ENCODE results near the gene CCDC183. TPM values are rescaled to one million over a fixed set of nuclear protein-coding genes. Genes with fewer than 3 reads are reported as not detected.

Gene CCDC183
- total and polyA plus RNA-seq, 2 of the 4 experiments (the other 2 are of a cell fraction), result under 0.01 to 0.29 TPM

- dilution Hi-C loops (cut with HindIII; ENCODE audit: low sequenced_read_pairs, unreplicated experiment) (no loop called here), intact Hi-C loops (cut with micrococcal nuclease) (no loop called here)
- CTCF ChIA-PET, result no interaction called here
Observed at GRCh38 chr9:136856079-136856476, 59.9 kb downstream of the CCDC183 start.

More at GRCh38 chr9:136856079-136856476, 59.9 kb downstream of the CCDC183 start:
- Histone ChIP-seq H3K56ac (ENCODE audit: extremely low read depth, insufficient read depth, low read length) (no peak overlapping the region), H3K27ac (ENCODE audit: insufficient read depth, low read length) (no peak overlapping the region), H3K79me1 (ENCODE audit: low read depth in 1 of 2, low read length in 2 of 2) (peaks cover 0 to 14% of the 10 kb centered on the region in 2 experiments; a peak in 1 of 4 replicates), H3K4me3 (ENCODE audit: insufficient read depth, low read depth, low read length) (no peak overlapping the region), H2BK20ac (ENCODE audit: low read depth, low read length) (no peak overlapping the region), H2BK5ac (ENCODE audit: low read depth, low read length, poor library complexity, severe bottlenecking) (no peak overlapping the region), H3K36me3 (ENCODE audit: control insufficient read depth, insufficient read depth, low read length) (peaks cover 12% of the 10 kb centered on the region), H4K91ac (ENCODE audit: insufficient read depth, low read depth, low read length) (no peak overlapping the region), H3K23ac (ENCODE audit: low read depth, low read length) (no peak overlapping the region), H4K8ac (ENCODE audit: low read depth in 2 of 2, low read length in 2 of 2) (no peak overlapping the region), H2BK120ac (ENCODE audit: low read depth, low read length) (no peak overlapping the region), H4K20me1 (ENCODE audit: insufficient read depth, low read length) (peaks cover 5% of the 10 kb centered on the region; the same call in 1 of the 2 replicates), H2BK15ac (ENCODE audit: low read depth, low read length) (no peak overlapping the region), H2AFZ (replicated peaks; ENCODE audit: low read length, poor library complexity) (no peak overlapping the region), H3K9me1 (ENCODE audit: insufficient read depth, low read length) (no peaks in the 10 kb centered on the region), H4K5ac (ENCODE audit: low read depth, low read length) (no peak overlapping the region), H3K4me2 (ENCODE audit: low read depth, low read length) (no peak overlapping the region), H3K4ac (ENCODE audit: low read depth, low read length) (no peak overlapping the region), H3K9me3 (ENCODE audit: control insufficient read depth, insufficient read depth, low read length) (no peaks in the 10 kb centered on the region), H3K14ac (replicated peaks; ENCODE audit: low read depth, low read length) (no peak overlapping the region), H3K4me1 (ENCODE audit: control insufficient read depth, insufficient read depth, low read length) (peaks cover 8% of the 10 kb centered on the region), H2AK5ac (ENCODE audit: low read depth, low read length) (no peak overlapping the region), H2AK9ac (replicated peaks; ENCODE audit: low read depth, low read length, poor library complexity) (no peak overlapping the region), H3K27me3 (ENCODE audit: control insufficient read depth, insufficient read depth, low read length) (no peaks in the 10 kb centered on the region), H3K9ac (ENCODE audit: low read depth, low read length) (no peak overlapping the region), H3K18ac (ENCODE audit: low read depth, low read length) (no peak overlapping the region)
- no TSS peak for BruUV-seq (replicated peaks)
- no peak for TF ChIP-seq MAZ (IDR thresholded peaks at IDR 0.05; ENCODE audit: borderline replicate concordance, low read depth, low read length)
- no peak for TF ChIP-seq FOS (IDR thresholded peaks at IDR 0.05; ENCODE audit: low read depth, low read length)
- TF ChIP-seq BHLHE40 (IDR thresholded peaks at IDR 0.05; ENCODE audit: low read depth, low read length), result no peak
- no peak for TF ChIP-seq SMC3 (IDR thresholded peaks at IDR 0.05; ENCODE audit: low read depth, low read length)
- TF ChIP-seq RAD21 (IDR thresholded peaks at IDR 0.05; ENCODE audit: low read length), result no peak
- TF ChIP-seq, protein P1, sequence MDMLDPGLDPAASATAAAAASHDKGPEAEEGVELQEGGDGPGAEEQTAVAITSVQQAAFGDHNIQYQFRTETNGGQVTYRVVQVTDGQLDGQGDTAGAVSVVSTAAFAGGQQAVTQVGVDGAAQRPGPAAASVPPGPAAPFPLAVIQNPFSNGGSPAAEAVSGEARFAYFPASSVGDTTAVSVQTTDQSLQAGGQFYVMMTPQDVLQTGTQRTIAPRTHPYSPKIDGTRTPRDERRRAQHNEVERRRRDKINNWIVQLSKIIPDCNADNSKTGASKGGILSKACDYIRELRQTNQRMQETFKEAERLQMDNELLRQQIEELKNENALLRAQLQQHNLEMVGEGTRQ (IDR thresholded peaks at IDR 0.05; ENCODE audit: low read depth, low read length), result no peak
- DNase-seq (no peak), ATAC-seq (ENCODE audit: low read depth) (no peak)
- in situ Hi-C loops (cut with MboI; ENCODE audit: low sequenced_read_pairs), result no loop called here
- POLR2A ChIA-PET (ENCODE audit: unreplicated experiment), result no interaction called here
- 84% methylated on average over 5 of the region's 15 CpGs; no CpG with 5 or more reads in 1 of the 2 experiments for WGBS, 2 experiments (ENCODE audit: extremely low coverage in 2 of 2, insufficient read length in 1 of 2)
